HepG2 (cell line): ENCODE measurements around the gene VAV2. TPM values are rescaled to one million over a fixed set of nuclear protein-coding genes. Genes with fewer than 3 reads are reported as not detected.

Experiments used
- BORCS8-MEF2B ChIP-seq: sonication (generic); formaldehyde crosslinking; IDR thresholded peaks from 2 replicates; pipeline ENCODE4 v1.8.0; 2022; ENCODE audit warnings: mild to moderate bottlenecking, missing genetic modification reagents
- CBX1 ChIP-seq: IDR thresholded peaks from one replicate; pipeline ENCODE4 v1.6.1; 2016; ENCODE audit warnings: antibody characterized with exemption, low read depth
- DRAP1 ChIP-seq: IDR thresholded peaks from 2 replicates; pipeline ENCODE4 v1.6.1; 2016; ENCODE audit warnings: missing genetic modification reagents, missing compliant biosample characterization
- FOXP4 ChIP-seq: sonication (generic); formaldehyde crosslinking; IDR thresholded peaks from 2 replicates; pipeline ENCODE4 v1.4.0; 2020; ENCODE audit warnings: missing genetic modification reagents
- GFI1 ChIP-seq: sonication (generic); formaldehyde crosslinking; IDR thresholded peaks from 2 replicates; pipeline ENCODE4 v1.5.0; 2020; ENCODE audit warnings: missing genetic modification reagents, mild to moderate bottlenecking, borderline replicate concordance
- HIVEP1 ChIP-seq: sonication (generic); formaldehyde crosslinking; IDR thresholded peaks from 2 replicates; pipeline ENCODE4 v1.4.0; 2020; ENCODE audit warnings: mild to moderate bottlenecking, missing genetic modification reagents
- KDM5B ChIP-seq: sonication (generic); formaldehyde crosslinking; IDR thresholded peaks from 2 replicates; pipeline ENCODE4 v1.4.0; 2020; ENCODE audit warnings: missing genetic modification reagents, mild to moderate bottlenecking, borderline replicate concordance
- KLF16 ChIP-seq, 2 experiments: sonication (generic) in 1 of 2; formaldehyde crosslinking in 1 of 2; IDR thresholded peaks; 2 replicates each; pipeline versions ENCODE4 v1.6.1 to v1.8.0; 2016 to 2023; ENCODE audit warnings: missing genetic modification reagents in 2 of 2, missing compliant biosample characterization in 1 of 2
- MLLT10 ChIP-seq: sonication (generic); formaldehyde crosslinking; IDR thresholded peaks from 2 replicates; pipeline ENCODE4 v1.4.0; 2020; ENCODE audit warnings: missing genetic modification reagents
- NFIC ChIP-seq: IDR thresholded peaks from 2 replicates; pipeline ENCODE4 v1.6.1; 2012; ENCODE audit warnings: mild to moderate bottlenecking, low read length, inconsistent platforms
- PRMT3 ChIP-seq: sonication (generic); formaldehyde crosslinking; IDR thresholded peaks from 2 replicates; pipeline ENCODE4 v1.8.1; 2022; ENCODE audit warnings: low read depth, mild to moderate bottlenecking, moderate library complexity, missing genetic modification reagents, borderline replicate concordance
- ZBTB21 ChIP-seq: sonication (generic); formaldehyde crosslinking; IDR thresholded peaks from 2 replicates; pipeline ENCODE4 v1.4.0; 2020; ENCODE audit warnings: missing genetic modification reagents
- ZBTB3 ChIP-seq: sonication (generic); formaldehyde crosslinking; IDR thresholded peaks from 2 replicates; pipeline ENCODE4 v1.4.0; 2020; ENCODE audit warnings: low read depth, mild to moderate bottlenecking, moderate library complexity, missing genetic modification reagents, borderline replicate concordance
- ZBTB39 ChIP-seq: sonication (generic); formaldehyde crosslinking; IDR thresholded peaks from 2 replicates; pipeline ENCODE4 v1.5.0; 2020; ENCODE audit warnings: missing genetic modification reagents
- ZBTB42 ChIP-seq: sonication (generic); formaldehyde crosslinking; IDR thresholded peaks from 2 replicates; pipeline ENCODE4 v1.5.0; 2020; ENCODE audit warnings: mild to moderate bottlenecking, missing genetic modification reagents
- ZBTB49 ChIP-seq: sonication (generic); formaldehyde crosslinking; IDR thresholded peaks from 2 replicates; pipeline ENCODE4 v1.4.0; 2020; ENCODE audit warnings: missing genetic modification reagents, borderline replicate concordance
- ZC3H4 ChIP-seq: sonication (generic); formaldehyde crosslinking; IDR thresholded peaks from 2 replicates; pipeline ENCODE4 v1.4.0; 2020; ENCODE audit warnings: missing genetic modification reagents, borderline replicate concordance
- ZKSCAN5 ChIP-seq: sonication (generic); formaldehyde crosslinking; IDR thresholded peaks from 2 replicates; pipeline ENCODE4 v1.5.1; 2020; ENCODE audit warnings: mild to moderate bottlenecking, missing genetic modification reagents
- ZNF484 ChIP-seq: sonication (generic); formaldehyde crosslinking; IDR thresholded peaks from 2 replicates; pipeline ENCODE4 v1.5.1; 2020; ENCODE audit warnings: mild to moderate bottlenecking, low read depth, missing genetic modification reagents, borderline replicate concordance
- ZNF605 ChIP-seq: sonication (generic); formaldehyde crosslinking; IDR thresholded peaks from 2 replicates; pipeline ENCODE4 v1.8.0; 2022; ENCODE audit warnings: mild to moderate bottlenecking, missing genetic modification reagents
- ZNF740 ChIP-seq: sonication (generic); formaldehyde crosslinking; IDR thresholded peaks from 2 replicates; pipeline ENCODE4 v1.4.0; 2020; ENCODE audit warnings: missing genetic modification reagents
- ZNF747 ChIP-seq: sonication (generic); formaldehyde crosslinking; IDR thresholded peaks from 2 replicates; pipeline ENCODE4 v1.8.1; 2023; ENCODE audit warnings: missing genetic modification reagents, mild to moderate bottlenecking, borderline replicate concordance
- ZNF781 ChIP-seq: sonication (generic); formaldehyde crosslinking; IDR thresholded peaks from 2 replicates; pipeline ENCODE4 v1.5.1; 2020; ENCODE audit warnings: borderline replicate concordance, mild to moderate bottlenecking, missing genetic modification reagents; ENCODE audit errors: not compliant biosample characterization
- polyA plus RNA-seq, 8 experiments: library from polyadenylated mRNA; depleted of rRNA in 3 of 8; stranded (reverse) in 7 of 8; unstranded in 1 of 8; fragments of >200 nt; fragmentation: Illumina TruSeq in 4 of 8; extraction: Trizol in 4 of 8; gene quantifications; 2 replicates each; pipeline versions ENCODE4 v1.2.1 to v1.2.3, GENCODE V29; 2011 to 2016; ENCODE audit warnings: low read depth in 4 of 8, missing spikeins in 1 of 8, mixed read lengths in 1 of 8; ENCODE audit not compliant: insufficient read depth in 1 of 8
- total RNA-seq, 5 experiments: library from RNA; depleted of rRNA; stranded (reverse); fragments of >200 nt; fragmentation: Illumina TruSeq; extraction: Trizol; gene quantifications; 2 replicates each; pipeline ENCODE4 v1.2.3, GENCODE V29; 2016; ENCODE audit warnings: low read depth in 1 of 5

VAV2 gene
- total and polyA plus RNA-seq, 2 of the 13 experiments (the other 11 are each of a cell fraction or from before 2014, with no cell fraction given): 22.5 to 22.9 TPM

GRCh38 chr9:133742849-133743444 lies 249.2 kb downstream of the VAV2 start (continued):
- no peak for TF ChIP-seq ZNF781 (CRISPR knock-in tag)
- TF ChIP-seq CBX1: no peak
- TF ChIP-seq ZNF484: no peak
- 0 out of 2 replicates have a peak, but pooled peaks have one; percentile 36 for TF ChIP-seq ZNF605 (CRISPR knock-in tag)
- no peak for TF ChIP-seq ZNF740 (CRISPR knock-in tag)
- TF ChIP-seq ZBTB3 (CRISPR knock-in tag): no peak
- TF ChIP-seq KDM5B (CRISPR knock-in tag): no peak
- no peak for TF ChIP-seq ZNF747 (CRISPR knock-in tag)
- TF ChIP-seq ZBTB49: no peak
- no peak for TF ChIP-seq PRMT3 (CRISPR knock-in tag)
- TF ChIP-seq ZBTB21: no peak
- TF ChIP-seq FOXP4 (CRISPR knock-in tag): no peak
- TF ChIP-seq ZKSCAN5 (CRISPR knock-in tag): peak; percentile 73; the same call in 1 of the 2 replicates
- no peak for TF ChIP-seq BORCS8-MEF2B (CRISPR knock-in tag)
- TF ChIP-seq DRAP1 (CRISPR knock-in tag): no peak
- no peak for TF ChIP-seq GFI1 (CRISPR knock-in tag)
- no peak for TF ChIP-seq HIVEP1 (CRISPR knock-in tag)
- no peak for TF ChIP-seq ZBTB42
- 0 out of 2 replicates have a peak, but pooled peaks have one; percentile 48 for TF ChIP-seq ZC3H4
- peak in 1 of 2 experiments; percentile 69; a peak in 1 of 4 replicates for TF ChIP-seq KLF16 (CRISPR knock-in tag; IDR thresholded peaks at IDR 0.05)
- no peak for TF ChIP-seq MLLT10 (CRISPR knock-in tag)
- TF ChIP-seq ZBTB39 (CRISPR knock-in tag): no peak
- TF ChIP-seq NFIC: no peak
